ENCODE measurements around the gene CIB4.

- no peak for TF ChIP-seq EZH2 (IDR thresholded peaks at IDR 0.05; ENCODE audit: borderline replicate concordance, low read depth, low read length, severe bottlenecking)
- TF ChIP-seq CTCF (IDR thresholded peaks at IDR 0.05; ENCODE audit: borderline replicate concordance, extremely low read depth, low read length, poor library complexity, severe bottlenecking), result no peak
These were observed 34.9 kb downstream of the CIB4 start for GRCh38 chr2:26605999-26606846.

Data from DND-41 (cell line).